IMR-90 (cell line): ENCODE results near the gene STX18. TPM values are rescaled to one million over a fixed set of nuclear protein-coding genes. Genes with fewer than 3 reads are reported as not detected.

ENCODE experiments used
- ATAC-seq: fragments of 200-7000 bp; cut with Tn5 transposase; 2 replicates; pipeline ENCODE4 v1.9.1; 2020; ENCODE audit warnings: low read depth, mild to moderate bottlenecking, moderate library complexity
- BruUV-seq: library from RNA; stranded (reverse); fragments of 400-500 nt; replicated peaks from 2 replicates; lab custom pipeline; 2021; lab: Mats Ljungman, UMichigan
- CTCF ChIA-PET: fragments of 300-600 bp; formaldehyde crosslinking; extraction: SDS; loops from one replicate; lab custom pipeline; 2021; ENCODE audit warnings: antibody characterized with exemption; lab: Yijun Ruan, JAX
- POLR2A ChIA-PET: fragments of 300-600 bp; sonication (Branson Sonifier 250); formaldehyde crosslinking; loops from one replicate; lab custom pipeline; 2022; ENCODE audit warnings: antibody characterized with exemption; ENCODE audit not compliant: unreplicated experiment; lab: Charles Lee
- DNase-seq: peaks from one replicate; pipeline ENCODE4 v3.0.0; 2013
- H2AFZ ChIP-seq: replicated peaks from 2 replicates; pipeline ENCODE3; 2013; ENCODE audit warnings: low read length, mild to moderate bottlenecking; ENCODE audit not compliant: poor library complexity
- H2AK5ac ChIP-seq: 2 replicates; pipeline ENCODE4 v1.6.1; 2013; ENCODE audit warnings: low read depth, low read length, inconsistent platforms
- H2AK9ac ChIP-seq: replicated peaks from 2 replicates; pipeline ENCODE3; 2013; ENCODE audit warnings: mild to moderate bottlenecking, low read depth, low read length, moderate library complexity; ENCODE audit not compliant: poor library complexity
- H2BK120ac ChIP-seq: 2 replicates; pipeline ENCODE4 v1.6.1; 2013; ENCODE audit warnings: low read depth, low read length, inconsistent platforms
- H2BK15ac ChIP-seq: 3 replicates; pipeline ENCODE4 v1.6.1; 2013; ENCODE audit warnings: low read depth, low read length, inconsistent platforms
- H2BK20ac ChIP-seq: 2 replicates; pipeline ENCODE4 v1.6.1; 2013; ENCODE audit warnings: low read depth, mild to moderate bottlenecking, inconsistent platforms, low read length, moderate library complexity
- H2BK5ac ChIP-seq: 2 replicates; pipeline ENCODE4 v1.6.1; 2013; ENCODE audit warnings: mild to moderate bottlenecking, low read depth, low read length, inconsistent platforms; ENCODE audit not compliant: poor library complexity, severe bottlenecking
- H3K14ac ChIP-seq: replicated peaks from 2 replicates; pipeline ENCODE4 v1.6.1; 2013; ENCODE audit warnings: low read depth, low read length, inconsistent platforms
- H3K18ac ChIP-seq: 2 replicates; pipeline ENCODE4 v1.6.1; 2013; ENCODE audit warnings: low read depth, low read length, control low read depth
- H3K23ac ChIP-seq: 2 replicates; pipeline ENCODE4 v1.6.1; 2013; ENCODE audit warnings: low read depth, low read length, inconsistent platforms
- H3K27ac ChIP-seq: 2 replicates; pipeline ENCODE4 v1.5.1; 2013; ENCODE audit warnings: mild to moderate bottlenecking, control low read depth, low read length; ENCODE audit not compliant: insufficient read depth
- H3K27me3 ChIP-seq: 2 replicates; pipeline ENCODE4 v1.6.1; 2013; ENCODE audit warnings: low read length; ENCODE audit not compliant: control insufficient read depth, insufficient read depth
- H3K36me3 ChIP-seq: 2 replicates; pipeline ENCODE4 v1.6.1; 2013; ENCODE audit warnings: low read length, mixed read lengths; ENCODE audit not compliant: control insufficient read depth, insufficient read depth
- H3K4ac ChIP-seq: 2 replicates; pipeline ENCODE4 v1.6.1; 2013; ENCODE audit warnings: low read depth, low read length, inconsistent platforms
- H3K4me1 ChIP-seq: 2 replicates; pipeline ENCODE4 v1.6.1; 2013; ENCODE audit warnings: low read length, mixed read lengths; ENCODE audit not compliant: control insufficient read depth, insufficient read depth
- H3K4me2 ChIP-seq: 2 replicates; pipeline ENCODE4 v1.6.1; 2013; ENCODE audit warnings: low read depth, mild to moderate bottlenecking, control low read depth, low read length, moderate library complexity
- H3K4me3 ChIP-seq: 2 replicates; pipeline ENCODE4 v1.5.1; 2013; ENCODE audit warnings: low read depth, mild to moderate bottlenecking, control low read depth, low read length, moderate library complexity; ENCODE audit not compliant: insufficient read depth
- H3K56ac ChIP-seq: 2 replicates; pipeline ENCODE4 v1.6.1; 2013; ENCODE audit warnings: low read length, inconsistent platforms; ENCODE audit not compliant: insufficient read depth; ENCODE audit errors: extremely low read depth
- H3K79me1 ChIP-seq, 2 experiments: 2 replicates each; pipeline ENCODE4 v1.6.1; 2013; ENCODE audit warnings: low read length in 2 of 2, inconsistent platforms in 1 of 2, low read depth in 1 of 2
- H3K9ac ChIP-seq: 2 replicates; pipeline ENCODE4 v1.6.1; 2013; ENCODE audit warnings: low read depth, low read length, control low read depth
- H3K9me1 ChIP-seq: 2 replicates; pipeline ENCODE4 v1.6.1; 2013; ENCODE audit warnings: low read length, inconsistent platforms; ENCODE audit not compliant: insufficient read depth
- H3K9me3 ChIP-seq: 2 replicates; pipeline ENCODE4 v1.6.1; 2013; ENCODE audit warnings: low read length; ENCODE audit not compliant: control insufficient read depth, insufficient read depth
- H4K20me1 ChIP-seq: 2 replicates; pipeline ENCODE4 v1.6.1; 2013; ENCODE audit warnings: low read length, inconsistent platforms; ENCODE audit not compliant: insufficient read depth
- H4K5ac ChIP-seq: 2 replicates; pipeline ENCODE4 v1.6.1; 2013; ENCODE audit warnings: mild to moderate bottlenecking, low read depth, low read length, control low read depth
- H4K8ac ChIP-seq, 2 experiments: 2 replicates each; pipeline ENCODE4 v1.6.1; 2013; ENCODE audit warnings: low read depth in 2 of 2, low read length in 2 of 2, control low read depth in 1 of 2, inconsistent platforms in 1 of 2
- H4K91ac ChIP-seq: 2 replicates; pipeline ENCODE4 v1.6.1; 2013; ENCODE audit warnings: low read depth, low read length, inconsistent platforms; ENCODE audit not compliant: insufficient read depth
- CEBPB ChIP-seq: IDR thresholded peaks from 2 replicates; pipeline ENCODE4 v1.6.1; 2012; ENCODE audit warnings: low read depth, low read length, improper control_type of control experiment
- MAFK ChIP-seq: IDR thresholded peaks from 2 replicates; pipeline ENCODE4 v1.6.1; 2012; ENCODE audit warnings: low read depth, low read length, improper control_type of control experiment
- RAD21 ChIP-seq: IDR thresholded peaks from 2 replicates; pipeline ENCODE4 v1.6.1; 2012; ENCODE audit warnings: low read length, improper control_type of control experiment
- RFX5 ChIP-seq: IDR thresholded peaks from 2 replicates; pipeline ENCODE4 v1.8.0; 2012; ENCODE audit warnings: low read depth, mild to moderate bottlenecking, low read length, moderate library complexity
- WGBS, 2 experiments: methylation state at CpG; one replicate each; pipeline versions ENCODE4 v1.1.5 to v1.1.7; 2013; ENCODE audit warnings: missing lambda C conversion rate in 2 of 2; ENCODE audit not compliant: insufficient read length in 1 of 2; ENCODE audit errors: extremely low coverage in 2 of 2; 5-methylcytosine and 5-hydroxymethylcytosine counted together
- dilution Hi-C: fragments of 300-500 bp; cut with HindIII; formaldehyde crosslinking; loops from one replicate; pipeline ENCODE4 v1.14.3; 2018; ENCODE audit warnings: low sequenced_read_pairs; ENCODE audit not compliant: unreplicated experiment
- in situ Hi-C: fragments of 300-500 bp; cut with MboI; formaldehyde crosslinking; loops from 3 replicates; pipeline ENCODE4 v1.14.3; 2019; ENCODE audit warnings: low sequenced_read_pairs, inconsistent platforms, mixed read lengths
- intact Hi-C: fragments of 100-400 bp; cut with micrococcal nuclease; formaldehyde crosslinking; loops from 2 replicates; pipeline ENCODE4 v1.10.0; 2022
- polyA plus RNA-seq, 3 experiments: library from polyadenylated mRNA; depleted of rRNA; stranded (reverse); fragments of >200 nt; gene quantifications; 2 replicates each; pipeline ENCODE4 v1.2.3, GENCODE V29; 2012; ENCODE audit warnings: low replicate concordance in 1 of 3
- total RNA-seq: library from RNA; depleted of rRNA; stranded (reverse); fragments of >200 nt; gene quantifications from 2 replicates; pipeline ENCODE4 v1.2.3, GENCODE V29; 2012
- TF ChIP-seq, protein P1 (sequence below): conservative IDR thresholded peaks from 2 replicates; pipeline ENCODE4 v1.5.1; 2012; ENCODE audit warnings: mild to moderate bottlenecking, low read depth, low read length, improper control_type of control experiment

The STX18 gene
- total and polyA plus RNA-seq, 2 of the 4 experiments (the other 2 are of a cell fraction) = 20.1 to 23.4 TPM

DNA sequence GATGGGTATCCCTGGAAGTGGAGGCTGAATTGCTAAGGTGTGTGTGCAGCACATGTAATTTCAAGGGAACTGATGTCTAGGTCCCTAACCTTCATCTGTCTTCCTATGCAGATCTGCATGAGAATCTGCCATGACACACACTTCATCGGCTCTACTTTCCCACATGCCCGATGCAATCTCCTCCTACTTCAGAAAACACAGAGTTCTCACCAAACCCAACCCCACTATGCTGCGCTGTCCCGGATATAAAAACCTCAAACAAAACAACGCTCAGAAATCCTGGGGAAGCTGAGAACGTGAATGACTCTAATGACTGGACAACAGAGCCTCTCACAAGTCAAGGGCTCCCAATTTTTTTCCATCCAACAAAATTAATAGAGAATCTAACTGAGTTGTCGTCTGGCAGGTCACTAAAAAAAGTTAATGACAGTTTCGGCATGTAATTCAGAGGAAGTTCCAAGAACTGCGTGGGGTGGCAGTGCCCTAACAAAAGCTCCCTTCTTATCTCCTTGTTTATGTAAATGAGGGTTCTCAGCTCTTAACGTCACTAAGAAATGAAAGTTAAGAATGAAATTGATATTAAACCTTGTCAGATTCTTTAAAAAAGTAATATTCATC, 39.0 kb downstream of the STX18 start:
- no peak overlapping the region for H3K27ac ChIP-seq
- H3K27me3 ChIP-seq = no peaks in the 10 kb centered on the region
- H3K23ac ChIP-seq = no peak overlapping the region
- 0 out of 2 replicates have a peak overlapping the region, but pooled peaks have one; percentile 9 for H4K91ac ChIP-seq
- no peak overlapping the region for H2AFZ ChIP-seq
- peak; percentile 82 for ATAC-seq
- no CpG with 5 or more reads among the region's 10 CpGs for WGBS, 2 experiments
- H4K8ac ChIP-seq = peak overlapping the region in 1 of 2 experiments; percentile 53; a peak in 2 of 4 replicates
- H2BK5ac ChIP-seq = no peak overlapping the region
- CTCF ChIA-PET = interaction anchor here (1.1 to 1.7 kb wide), 4 partner anchors 9 to 17 kb away, joined by 4 to 9 read pairs (median 4); no protein-coding TSS in a partner anchor
- no peak overlapping the region; the same call in 2 of the 3 replicates for H2BK15ac ChIP-seq
- dilution Hi-C loops (no loop called here), in situ Hi-C loops (no loop called here), intact Hi-C loops (no loop called here)
- H3K56ac ChIP-seq = no peak overlapping the region
- H3K79me1 ChIP-seq = peaks cover 17 to 45% of the 10 kb centered on the region in 2 experiments
- no peak overlapping the region for H2BK120ac ChIP-seq
- peak overlapping the region; percentile 71 for H3K4me2 ChIP-seq
- H4K20me1 ChIP-seq = peaks cover 12% of the 10 kb centered on the region; the same call in 1 of the 2 replicates
- no TSS peak for BruUV-seq
- peak overlapping the region; percentile 33; the same call in 1 of the 2 replicates for H3K14ac ChIP-seq
- H2BK20ac ChIP-seq = no peak overlapping the region
- peaks cover 2% of the 10 kb centered on the region; the same call in 1 of the 2 replicates for H3K9me1 ChIP-seq
- H4K5ac ChIP-seq = no peak overlapping the region; the same call in 1 of the 2 replicates
- TF ChIP-seq MAFK = no peak
- TF ChIP-seq, protein P1, sequence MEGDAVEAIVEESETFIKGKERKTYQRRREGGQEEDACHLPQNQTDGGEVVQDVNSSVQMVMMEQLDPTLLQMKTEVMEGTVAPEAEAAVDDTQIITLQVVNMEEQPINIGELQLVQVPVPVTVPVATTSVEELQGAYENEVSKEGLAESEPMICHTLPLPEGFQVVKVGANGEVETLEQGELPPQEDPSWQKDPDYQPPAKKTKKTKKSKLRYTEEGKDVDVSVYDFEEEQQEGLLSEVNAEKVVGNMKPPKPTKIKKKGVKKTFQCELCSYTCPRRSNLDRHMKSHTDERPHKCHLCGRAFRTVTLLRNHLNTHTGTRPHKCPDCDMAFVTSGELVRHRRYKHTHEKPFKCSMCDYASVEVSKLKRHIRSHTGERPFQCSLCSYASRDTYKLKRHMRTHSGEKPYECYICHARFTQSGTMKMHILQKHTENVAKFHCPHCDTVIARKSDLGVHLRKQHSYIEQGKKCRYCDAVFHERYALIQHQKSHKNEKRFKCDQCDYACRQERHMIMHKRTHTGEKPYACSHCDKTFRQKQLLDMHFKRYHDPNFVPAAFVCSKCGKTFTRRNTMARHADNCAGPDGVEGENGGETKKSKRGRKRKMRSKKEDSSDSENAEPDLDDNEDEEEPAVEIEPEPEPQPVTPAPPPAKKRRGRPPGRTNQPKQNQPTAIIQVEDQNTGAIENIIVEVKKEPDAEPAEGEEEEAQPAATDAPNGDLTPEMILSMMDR = no peak
- TF ChIP-seq RAD21 = no peak
- TF ChIP-seq RFX5 = no peak
- TF ChIP-seq CEBPB = 0 out of 2 replicates have a peak, but pooled peaks have one; percentile 23
- no peak overlapping the region for H2AK5ac ChIP-seq
- POLR2A ChIA-PET = no interaction called here
- peak overlapping the region; percentile 48; the same call in 1 of the 2 replicates for H3K9ac ChIP-seq
- no peak overlapping the region; the same call in 1 of the 2 replicates for H3K4ac ChIP-seq
- peak; percentile 79 for DNase-seq
- no peaks in the 10 kb centered on the region for H3K36me3 ChIP-seq
- no peak overlapping the region for H3K4me3 ChIP-seq
- H3K9me3 ChIP-seq = no peaks in the 10 kb centered on the region
- H3K18ac ChIP-seq = no peak overlapping the region
- peaks cover 2% of the 10 kb centered on the region; the same call in 1 of the 2 replicates for H3K4me1 ChIP-seq
- H2AK9ac ChIP-seq = no peak overlapping the region
